Spleen (tissue), 11 donors: ENCODE measurements around the gene FADS6. TPM values are rescaled to one million over a fixed set of nuclear protein-coding genes. Genes with fewer than 3 reads are reported as not detected.

Source experiments
- DNase-seq: peaks from one replicate; pipeline ENCODE4 v3.0.0-alpha.2; 2020
- H3K27ac ChIP-seq, 8 donors: fragments of 200-600 bp; sonication (generic) in 7 of 8; 1 replicate in 4 of 8; 2 replicates in 4 of 8; pipeline versions ENCODE4 v1.5.0 to v1.8.0; 2016 to 2021; ENCODE audit warnings: inconsistent platforms in 4 of 8, mild to moderate bottlenecking in 4 of 8, moderate library complexity in 1 of 8
- H3K27me3 ChIP-seq, 7 donors: fragments of 200-600 bp; sonication (generic) in 6 of 7; replicated peaks in 1 of 7; 1 replicate in 4 of 7; 2 replicates in 3 of 7; pipeline versions ENCODE4 v1.5.0 to v1.8.0; 2016 to 2021; ENCODE audit warnings: inconsistent platforms in 3 of 7, mild to moderate bottlenecking in 1 of 7
- H3K36me3 ChIP-seq, 6 donors: fragments of 200-600 bp; sonication (generic) in 5 of 6; 1 replicate in 4 of 6; 2 replicates in 2 of 6; pipeline versions ENCODE4 v1.5.0 to v1.8.0; 2016 to 2021; ENCODE audit warnings: inconsistent platforms in 2 of 6
- H3K4me1 ChIP-seq, 6 donors: fragments of 200-600 bp; sonication (generic) in 5 of 6; 1 replicate in 3 of 6; 2 replicates in 3 of 6; pipeline versions ENCODE4 v1.5.0 to v1.8.0; 2016 to 2021; ENCODE audit warnings: inconsistent platforms in 3 of 6
- H3K4me3 ChIP-seq, 8 donors: fragments of 200-600 bp; sonication (generic) in 7 of 8; 1 replicate in 4 of 8; 2 replicates in 4 of 8; pipeline versions ENCODE4 v1.5.0 to v1.8.0; 2016 to 2021; ENCODE audit warnings: inconsistent platforms in 4 of 8, mild to moderate bottlenecking in 4 of 8, moderate library complexity in 2 of 8
- H3K9me3 ChIP-seq, 8 donors: fragments of 200-600 bp; sonication (generic) in 7 of 8; 1 replicate in 4 of 8; 2 replicates in 4 of 8; pipeline versions ENCODE4 v1.5.0 to v1.8.0; 2016 to 2021; ENCODE audit warnings: inconsistent platforms in 4 of 8
- POLR2A ChIP-seq, 3 donors: fragments of 450-650 bp; IDR thresholded peaks; one replicate each; pipeline ENCODE4 v1.5.1; 2017; ENCODE audit warnings: antibody characterized with exemption in 3 of 3, mild to moderate bottlenecking in 1 of 3
- POLR2AphosphoS5 ChIP-seq, 3 donors: sonication (generic); formaldehyde crosslinking; IDR thresholded peaks; one replicate each; pipeline ENCODE4 v1.5.1; 2017; ENCODE audit warnings: antibody characterized with exemption in 3 of 3
- WGBS, 5 donors: extraction: QIAGEN DNeasy Blood & Tissue Kit in 3 of 5; methylation state at CpG; one replicate each; pipeline versions ENCODE4 v1.1.5 to v1.1.7; 2013 to 2018; 5-methylcytosine and 5-hydroxymethylcytosine counted together
- intact Hi-C: fragments of 100-400 bp; cut with DNase I; formaldehyde crosslinking; loops from one replicate; pipeline ENCODE4 v1.15.0; 2023; ENCODE audit warnings: low total_unique reads
- polyA plus RNA-seq, 3 donors: library from polyadenylated mRNA; stranded (reverse); fragments of 200-250 nt; gene quantifications; one replicate each; pipeline ENCODE4 v1.2.1, GENCODE V29; 2013
- total RNA-seq, 7 donors: library from RNA; depleted of rRNA in 3 of 7; stranded (reverse); fragments of >200 nt in 3 of 7; fragmentation: NEBNext Ultra II Directional in 4 of 7; extraction: Animal tissue kit (Norgen Biotek cat#: 25700) in 4 of 7; gene quantifications; one replicate each; pipeline versions ENCODE4 v1.1.0 to v1.2.1, GENCODE V29; 2016 to 2021
- TF ChIP-seq, protein P1 (sequence below), 11 experiments: fragments of 200-600 bp in 7 of 11; fragments of 450-650 bp in 4 of 11; sonication (generic) in 4 of 11; IDR thresholded peaks in 8 of 11; conservative IDR thresholded peaks in 3 of 11; 1 replicate in 7 of 11; 2 replicates in 4 of 11; pipeline versions ENCODE4 v1.4.0 to v1.8.0; 2016 to 2021; ENCODE audit warnings: antibody characterized with exemption in 11 of 11, inconsistent platforms in 4 of 11, mild to moderate bottlenecking in 1 of 11
- donor health status: healthy with polysubstance abuse.
- donor health status: DM: no; HTN: no; CAD: no; lungs with moderate emphysema.
- donor health status: DM: no; HTN: no; CAD: no.
- donor health status: Bipolar disorder and iron deficiency.
- donor health status: healthy.
- donor health status: DM: no; HTN: no; CAD: no.
- donor health status: DM: yes; HTN: yes; CAD: no.

The FADS6 gene
- total and polyA plus RNA-seq, 10 donors = 0.13 to 8.8 (median 3.3) TPM

DNA sequence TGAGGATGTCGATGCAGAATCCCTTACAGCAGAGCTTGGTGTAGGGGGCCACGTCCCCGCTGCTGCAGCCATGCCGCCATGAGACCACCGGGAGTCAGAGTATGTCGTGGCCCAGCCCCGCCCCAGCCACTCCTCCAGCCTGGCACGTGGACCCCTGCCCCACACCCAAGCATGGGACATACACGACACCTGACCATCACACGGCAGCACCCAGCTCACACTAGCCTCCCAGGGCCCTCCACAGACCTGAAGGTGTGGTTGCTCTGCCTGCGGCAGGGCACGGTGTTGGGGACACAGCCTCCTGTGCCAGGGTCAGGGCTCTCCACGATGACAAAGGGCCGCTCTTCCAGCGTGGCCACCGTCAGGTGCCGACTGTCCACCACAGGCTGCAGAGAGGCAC, 43.1 kb downstream of the FADS6 start:
- no peaks in the 10 kb centered on the region for H3K9me3 ChIP-seq
- no peaks in the 10 kb centered on the region for H3K36me3 ChIP-seq
- H3K4me3 ChIP-seq = no peak overlapping the region
- DNase-seq = no peak
- H3K4me1 ChIP-seq = peaks cover 0 to 16% (median 11%) of the 10 kb centered on the region in 6 donors
- intact Hi-C loops = no loop called here
- peaks cover 0 to 70% (median 50%) of the 10 kb centered on the region in 7 donors for H3K27me3 ChIP-seq
- H3K27ac ChIP-seq = no peak overlapping the region
- 40 to 89% (median 86%) methylated on average over 2 to 17 of the region's 17 CpGs for WGBS, 5 donors
- no peak for TF ChIP-seq POLR2A (IDR thresholded peaks at IDR 0.05)
- TF ChIP-seq, protein P1, sequence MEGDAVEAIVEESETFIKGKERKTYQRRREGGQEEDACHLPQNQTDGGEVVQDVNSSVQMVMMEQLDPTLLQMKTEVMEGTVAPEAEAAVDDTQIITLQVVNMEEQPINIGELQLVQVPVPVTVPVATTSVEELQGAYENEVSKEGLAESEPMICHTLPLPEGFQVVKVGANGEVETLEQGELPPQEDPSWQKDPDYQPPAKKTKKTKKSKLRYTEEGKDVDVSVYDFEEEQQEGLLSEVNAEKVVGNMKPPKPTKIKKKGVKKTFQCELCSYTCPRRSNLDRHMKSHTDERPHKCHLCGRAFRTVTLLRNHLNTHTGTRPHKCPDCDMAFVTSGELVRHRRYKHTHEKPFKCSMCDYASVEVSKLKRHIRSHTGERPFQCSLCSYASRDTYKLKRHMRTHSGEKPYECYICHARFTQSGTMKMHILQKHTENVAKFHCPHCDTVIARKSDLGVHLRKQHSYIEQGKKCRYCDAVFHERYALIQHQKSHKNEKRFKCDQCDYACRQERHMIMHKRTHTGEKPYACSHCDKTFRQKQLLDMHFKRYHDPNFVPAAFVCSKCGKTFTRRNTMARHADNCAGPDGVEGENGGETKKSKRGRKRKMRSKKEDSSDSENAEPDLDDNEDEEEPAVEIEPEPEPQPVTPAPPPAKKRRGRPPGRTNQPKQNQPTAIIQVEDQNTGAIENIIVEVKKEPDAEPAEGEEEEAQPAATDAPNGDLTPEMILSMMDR (IDR thresholded peaks at IDR 0.05 in 8 of 11, conservative IDR thresholded peaks at IDR 0.05 in 3 of 11) = no peak
- no peak for TF ChIP-seq POLR2AphosphoS5 (IDR thresholded peaks at IDR 0.05)

DNA sequence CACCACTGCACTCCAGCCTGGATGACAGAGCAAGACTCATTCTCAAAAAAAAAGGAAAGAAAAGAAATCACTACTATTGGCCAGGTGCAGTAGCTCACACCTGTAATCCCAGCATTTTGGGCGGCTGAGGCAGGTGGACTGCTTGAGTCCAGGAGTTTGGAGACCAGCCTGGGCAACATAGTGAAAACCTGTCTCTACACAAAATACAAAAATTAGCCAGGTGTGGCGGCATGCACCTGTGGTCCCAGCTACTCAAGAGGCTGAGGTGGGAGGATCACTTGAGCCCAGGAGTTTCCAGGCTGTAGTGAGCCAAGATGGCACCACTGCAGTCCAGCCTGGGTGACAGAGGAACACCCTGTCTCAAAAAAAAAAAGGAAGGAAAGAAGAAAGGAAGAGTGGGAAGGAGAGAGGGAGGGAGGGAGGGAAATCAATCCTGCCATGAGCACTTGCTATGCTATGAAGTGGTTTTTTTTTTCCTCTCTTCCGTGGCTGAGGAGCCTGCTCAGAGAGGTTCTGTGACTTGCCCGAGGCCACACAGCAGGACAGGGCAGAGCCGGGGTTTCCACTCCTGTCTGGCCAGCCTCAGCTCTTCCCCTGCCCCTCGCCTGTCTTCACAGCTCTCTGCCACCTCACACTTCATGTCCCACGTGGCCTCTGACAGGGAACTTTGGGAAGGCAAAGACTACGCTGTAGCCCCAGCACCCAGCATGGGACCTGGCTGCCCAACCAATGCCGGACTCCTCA, 44.6 kb downstream of the FADS6 start:
- Histone ChIP-seq H3K4me3 (no peak overlapping the region), H3K27ac (no peak overlapping the region), H3K27me3 (peaks cover 0 to 68% (median 36%) of the 10 kb centered on the region in 7 donors), H3K36me3 (no peaks in the 10 kb centered on the region), H3K4me1 (peaks cover 0 to 16% (median 11%) of the 10 kb centered on the region in 6 donors), H3K9me3 (no peaks in the 10 kb centered on the region)
- 62 to 77% (median 72%) methylated on average over 8 to 9 of the region's 9 CpGs for WGBS, 5 donors
- TF ChIP-seq, protein P1 (IDR thresholded peaks at IDR 0.05 in 8 of 11, conservative IDR thresholded peaks at IDR 0.05 in 3 of 11) = no peak
- no peak for TF ChIP-seq POLR2A (IDR thresholded peaks at IDR 0.05)
- TF ChIP-seq POLR2AphosphoS5 (IDR thresholded peaks at IDR 0.05) = no peak
- no peak for DNase-seq
- intact Hi-C loops = no loop called here

DNA sequence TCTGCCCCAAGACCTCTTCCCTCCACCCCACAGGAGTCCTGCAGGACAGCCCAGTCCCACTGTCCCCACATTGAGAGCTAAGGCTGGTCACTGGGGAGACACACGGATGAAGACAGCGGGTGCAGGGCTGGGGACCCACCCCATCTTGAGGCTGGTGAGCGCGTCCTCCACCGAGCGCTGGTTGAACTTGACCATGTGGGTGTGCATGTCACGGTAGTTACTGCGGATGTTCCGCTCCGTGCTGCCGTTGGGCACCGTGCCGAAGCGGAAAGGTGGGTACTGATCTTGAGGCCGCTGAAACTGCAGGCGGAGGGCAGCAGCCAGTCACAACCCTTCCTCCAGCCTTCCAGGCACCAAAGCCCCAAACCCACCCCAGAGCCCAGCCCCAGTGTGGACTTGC, 46.8 kb downstream of the FADS6 start:
- intact Hi-C loops = no loop called here
- DNase-seq = no peak
- peaks cover 0 to 67% (median 20%) of the 10 kb centered on the region in 7 donors for H3K27me3 ChIP-seq

DNA sequence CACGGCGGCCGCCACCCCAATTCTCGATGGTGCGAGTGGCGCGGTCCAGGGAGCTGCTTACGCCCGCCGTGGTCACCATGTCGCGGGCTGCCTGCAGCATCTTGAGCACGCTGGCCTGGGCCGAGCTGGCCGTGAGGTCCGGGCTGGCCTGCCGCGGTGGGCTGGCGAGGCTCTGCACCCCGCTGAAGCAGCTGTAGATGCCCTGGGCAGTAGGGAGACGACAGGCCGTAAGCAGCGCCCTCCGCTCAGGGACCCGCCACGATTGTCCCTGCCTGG, 50.1 kb downstream of the FADS6 start:
- no peak for DNase-seq
- Histone ChIP-seq H3K27me3 (peaks cover 0 to 40% (median 0%) of the 10 kb centered on the region in 7 donors), H3K9me3 (no peaks in the 10 kb centered on the region), H3K4me1 (peaks cover 14 to 37% (median 31%) of the 10 kb centered on the region in 6 donors), H3K4me3 (peak overlapping the region in 4 of 8 donors; percentile 15 to 70 (median 45)), H3K36me3 (peaks cover 0 to 10% (median 0%) of the 10 kb centered on the region in 6 donors), H3K27ac (no peak overlapping the region)
- intact Hi-C loops = no loop called here
- 42 to 67% (median 47%) methylated on average over 1 to 26 of the region's 26 CpGs for WGBS, 5 donors
- no peak for TF ChIP-seq POLR2A (IDR thresholded peaks at IDR 0.05)
- TF ChIP-seq, protein P1 (IDR thresholded peaks at IDR 0.05 in 8 of 11, conservative IDR thresholded peaks at IDR 0.05 in 3 of 11) = no peak
- TF ChIP-seq POLR2AphosphoS5 (IDR thresholded peaks at IDR 0.05) = no peak

More for the DNA sequence above, 46.8 kb downstream of the FADS6 start:
- whole genome bisulfite sequencing, 5 donors = 90 to 96% (median 94%) methylated on average over 16 of the region's 16 CpGs
- Histone ChIP-seq H3K36me3 (no peaks in the 10 kb centered on the region), H3K4me3 (no peak overlapping the region), H3K9me3 (no peaks in the 10 kb centered on the region), H3K4me1 (peaks cover 3 to 20% (median 18%) of the 10 kb centered on the region in 6 donors), H3K27ac (no peak overlapping the region)
- TF ChIP-seq POLR2A (IDR thresholded peaks at IDR 0.05) (no peak), POLR2AphosphoS5 (IDR thresholded peaks at IDR 0.05) (no peak)
- TF ChIP-seq, protein P1 (IDR thresholded peaks at IDR 0.05 in 8 of 11, conservative IDR thresholded peaks at IDR 0.05 in 3 of 11) = no peak
